Gastrocnemius medialis (tissue), 4 donors: ENCODE results near the gene RSBN1L. TPM values are rescaled to one million over a fixed set of nuclear protein-coding genes. Genes with fewer than 3 reads are reported as not detected.
A peak's percentile ranks its signal among the peaks of the same experiment; 100 is the strongest.

Experiments used
- ATAC-seq, 2 donors: fragments of 150-250 bp; one replicate each; pipeline ENCODE4 v1.9.1; 2016
- DNase-seq, 2 donors: peaks; one replicate each; pipeline ENCODE4 v3.0.0-alpha.2; 2019
- H3K27ac ChIP-seq, 4 donors: fragments of 200-600 bp; sonication (generic); 1 replicate in 1 of 4; 2 replicates in 3 of 4; pipeline ENCODE4 v1.5.1; 2016 to 2018; ENCODE audit warnings: mild to moderate bottlenecking in 2 of 4, moderate library complexity in 1 of 4
- H3K27me3 ChIP-seq, 3 donors: fragments of 200-600 bp; sonication (generic) in 2 of 3; 1 replicate in 1 of 3; 2 replicates in 2 of 3; pipeline versions ENCODE4 v1.5.1 to v1.6.0; 2016 to 2019; ENCODE audit warnings: mild to moderate bottlenecking in 1 of 3, moderate library complexity in 1 of 3
- H3K36me3 ChIP-seq, 2 donors: fragments of 200-600 bp; sonication (generic) in 1 of 2; one replicate each; pipeline ENCODE4 v1.5.1; 2017 to 2018
- H3K4me1 ChIP-seq, 2 donors: fragments of 200-600 bp; sonication (generic) in 1 of 2; one replicate each; pipeline ENCODE4 v1.5.1; 2016 to 2017; ENCODE audit warnings: mild to moderate bottlenecking in 2 of 2
- H3K4me3 ChIP-seq, 4 donors: fragments of 200-600 bp; sonication (generic) in 3 of 4; 1 replicate in 1 of 4; 2 replicates in 3 of 4; pipeline ENCODE4 v1.5.1; 2016 to 2019; ENCODE audit warnings: mild to moderate bottlenecking in 2 of 4
- H3K9me3 ChIP-seq, 3 donors: fragments of 200-600 bp; sonication (generic) in 2 of 3; 1 replicate in 1 of 3; 2 replicates in 2 of 3; pipeline ENCODE4 v1.5.1; 2016 to 2019
- POLR2A ChIP-seq, 2 donors: fragments of 450-650 bp; IDR thresholded peaks; one replicate each; pipeline ENCODE4 v1.6.1; 2017; ENCODE audit warnings: antibody characterized with exemption in 2 of 2, mild to moderate bottlenecking in 2 of 2, moderate library complexity in 2 of 2
- in situ Hi-C, 4 donors: fragments of 200-750 bp; cut with MboI; loops; one replicate each; pipeline versions ENCODE4 v1.15.0 to v1.8.0; 2017; ENCODE audit warnings: low sequenced_read_pairs in 4 of 4
- intact Hi-C: fragments of 100-400 bp; cut with DNase I; formaldehyde crosslinking; loops from one replicate; pipeline ENCODE4 v1.15.1; 2023; ENCODE audit warnings: low total_unique reads
- total RNA-seq, 4 donors: library from RNA; depleted of rRNA; stranded (reverse); fragments of >200 nt; gene quantifications; one replicate each; pipeline versions ENCODE4 v1.1.0 to v1.2.3, GENCODE V29; 2016
- TF ChIP-seq, protein P1 (sequence below), 5 experiments: fragments of 450-650 bp in 3 of 5; fragments of 200-600 bp in 2 of 5; sonication (generic) in 2 of 5; IDR thresholded peaks in 4 of 5; conservative IDR thresholded peaks in 1 of 5; 1 replicate in 4 of 5; 2 replicates in 1 of 5; pipeline ENCODE4 v1.5.1; 2016 to 2019; ENCODE audit warnings: antibody characterized with exemption in 5 of 5, mild to moderate bottlenecking in 3 of 5, moderate library complexity in 3 of 5

The RSBN1L gene
- total RNA-seq, 4 donors from 2014 or later = 5.1 to 11.7 (median 8.7) TPM

- in situ Hi-C loops (no loop called here), intact Hi-C loops (no loop called here)
- H3K4me1 ChIP-seq = peaks cover 19 to 21% of the 10 kb centered on the region in 2 donors
- no peaks in the 10 kb centered on the region for H3K9me3 ChIP-seq
- ATAC-seq (no peak), DNase-seq (no peak)
- H3K36me3 ChIP-seq = no peaks in the 10 kb centered on the region
- no peak overlapping the region for H3K4me3 ChIP-seq
- H3K27me3 ChIP-seq = no peaks in the 10 kb centered on the region
- no peak for TF ChIP-seq POLR2A (IDR thresholded peaks at IDR 0.05)
- TF ChIP-seq, protein P1, sequence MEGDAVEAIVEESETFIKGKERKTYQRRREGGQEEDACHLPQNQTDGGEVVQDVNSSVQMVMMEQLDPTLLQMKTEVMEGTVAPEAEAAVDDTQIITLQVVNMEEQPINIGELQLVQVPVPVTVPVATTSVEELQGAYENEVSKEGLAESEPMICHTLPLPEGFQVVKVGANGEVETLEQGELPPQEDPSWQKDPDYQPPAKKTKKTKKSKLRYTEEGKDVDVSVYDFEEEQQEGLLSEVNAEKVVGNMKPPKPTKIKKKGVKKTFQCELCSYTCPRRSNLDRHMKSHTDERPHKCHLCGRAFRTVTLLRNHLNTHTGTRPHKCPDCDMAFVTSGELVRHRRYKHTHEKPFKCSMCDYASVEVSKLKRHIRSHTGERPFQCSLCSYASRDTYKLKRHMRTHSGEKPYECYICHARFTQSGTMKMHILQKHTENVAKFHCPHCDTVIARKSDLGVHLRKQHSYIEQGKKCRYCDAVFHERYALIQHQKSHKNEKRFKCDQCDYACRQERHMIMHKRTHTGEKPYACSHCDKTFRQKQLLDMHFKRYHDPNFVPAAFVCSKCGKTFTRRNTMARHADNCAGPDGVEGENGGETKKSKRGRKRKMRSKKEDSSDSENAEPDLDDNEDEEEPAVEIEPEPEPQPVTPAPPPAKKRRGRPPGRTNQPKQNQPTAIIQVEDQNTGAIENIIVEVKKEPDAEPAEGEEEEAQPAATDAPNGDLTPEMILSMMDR (IDR thresholded peaks at IDR 0.05 in 4 of 5, conservative IDR thresholded peaks at IDR 0.05 in 1 of 5) = no peak
- H3K27ac ChIP-seq = peak overlapping the region in 2 of 4 donors; percentile 75 to 85
These were observed 134.5 kb downstream of the RSBN1L start for GRCh38 chr7:77830649-77831355.

DNA sequence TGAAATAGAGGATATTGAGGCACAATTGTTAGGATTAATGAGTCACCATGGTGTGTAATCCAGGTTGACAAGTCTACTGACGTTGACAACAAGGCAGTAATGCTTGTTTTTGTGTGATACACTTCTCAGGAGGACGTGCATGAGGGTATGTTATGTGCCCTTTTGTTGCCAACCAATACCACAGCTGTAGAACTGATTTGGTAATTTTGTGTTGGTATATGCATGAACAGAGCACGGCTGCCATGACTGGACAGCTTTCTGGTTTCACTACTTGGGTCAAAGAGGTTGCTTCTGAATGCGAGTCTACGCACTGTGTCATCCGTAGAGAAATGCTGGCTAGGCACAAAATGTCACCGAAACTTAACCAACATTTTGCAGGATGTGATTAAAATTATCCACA lies 135.2 kb downstream of the RSBN1L start:
- in situ Hi-C loops = no loop called here
- Histone ChIP-seq H3K9me3 (no peaks in the 10 kb centered on the region), H3K27me3 (no peaks in the 10 kb centered on the region), H3K36me3 (no peaks in the 10 kb centered on the region), H3K27ac (peak overlapping the region in 3 of 4 donors; percentile 10 to 85 (median 75)), H3K4me1 (peaks cover 19 to 21% of the 10 kb centered on the region in 2 donors), H3K4me3 (no peak overlapping the region)
- no peak for DNase-seq
- intact Hi-C loops = no loop called here
- no peak for ATAC-seq
- TF ChIP-seq, protein P1 (IDR thresholded peaks at IDR 0.05 in 4 of 5, conservative IDR thresholded peaks at IDR 0.05 in 1 of 5) = no peak
- no peak for TF ChIP-seq POLR2A (IDR thresholded peaks at IDR 0.05)

DNA sequence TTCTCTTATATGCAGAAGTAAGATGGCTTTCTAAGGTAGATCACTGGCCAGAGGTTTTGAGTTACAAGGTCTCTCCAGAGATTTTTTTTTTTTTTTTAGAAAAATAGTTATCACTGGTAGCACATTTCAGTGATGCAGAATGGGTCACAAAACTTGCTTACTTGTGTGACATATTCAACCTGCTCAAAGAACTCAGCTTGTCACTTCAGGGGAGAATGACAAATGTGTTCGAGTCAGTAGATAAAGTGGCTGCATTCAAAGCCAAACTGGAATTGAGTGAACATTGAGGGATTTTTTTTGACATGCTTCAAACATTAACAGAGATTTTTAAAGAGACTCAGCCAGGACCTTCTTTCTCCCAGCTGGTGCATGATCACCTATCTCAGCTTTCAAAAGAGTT lies 135.7 kb downstream of the RSBN1L start:
- H3K27ac ChIP-seq = peak overlapping the region in 3 of 4 donors; percentile 10 to 85 (median 75)
- in situ Hi-C loops = no loop called here
- intact Hi-C loops = no loop called here
- H3K36me3 ChIP-seq = no peaks in the 10 kb centered on the region
- peaks cover 19 to 22% of the 10 kb centered on the region in 2 donors for H3K4me1 ChIP-seq
- no peak overlapping the region for H3K4me3 ChIP-seq
- ATAC-seq (no peak), DNase-seq (no peak)
- TF ChIP-seq, protein P1 (IDR thresholded peaks at IDR 0.05 in 4 of 5, conservative IDR thresholded peaks at IDR 0.05 in 1 of 5) = no peak
- no peak for TF ChIP-seq POLR2A (IDR thresholded peaks at IDR 0.05)
- H3K27me3 ChIP-seq = no peaks in the 10 kb centered on the region
- no peaks in the 10 kb centered on the region for H3K9me3 ChIP-seq

Other genes with a start within 250 kb of the RSBN1L start
- 10 to 100 TPM; 22.7 to 38.0 (median 27.7) TPM for gene PTPN12, start 159.2 kb upstream of the RSBN1L start, total RNA-seq
- 10 to 100 TPM in 3 of 4 donors, 1 to 10 TPM in 1; 7.0 to 26.9 (median 13.3) TPM for gene TMEM60, start 102.0 kb downstream of the RSBN1L start, total RNA-seq
- gene PHTF2, start 102.3 kb downstream of the RSBN1L start, total RNA-seq = 100 to 1,000 TPM in 2 of 4 donors, 10 to 100 TPM in 2; 81.2 to 163 (median 108) TPM